Measurements from ENCODE around the gene AP4B1. TPM values are rescaled to one million over a fixed set of nuclear protein-coding genes. Genes with fewer than 3 reads are reported as not detected.

AP4B1 gene
- polyA plus RNA-seq, 1 donor from 2014 or later, result 178 TPM

DNA sequence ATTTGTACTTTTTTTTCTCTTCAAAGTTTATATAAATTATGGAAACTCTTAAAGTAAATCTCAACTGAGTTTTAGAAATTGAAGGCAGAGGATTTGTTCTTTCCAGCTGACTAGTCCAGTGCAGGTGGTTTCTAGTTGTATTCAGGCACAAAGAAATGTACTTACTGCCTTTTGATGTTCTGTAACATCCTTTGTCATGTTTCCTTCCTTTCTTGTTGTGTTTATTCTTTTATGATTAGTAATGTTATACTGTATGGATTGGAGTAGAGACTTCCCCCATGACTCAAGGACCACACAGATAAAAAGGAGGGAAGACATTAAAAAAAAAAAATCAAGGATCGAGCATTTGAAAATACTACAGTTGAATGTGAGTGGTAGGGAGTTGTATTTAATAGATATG is 32.5 kb upstream of the AP4B1 start:
- peaks cover 64% of the 10 kb centered on the region for H3K79me2 ChIP-seq (replicated peaks; ENCODE audit: insufficient read depth, low read length)
- H3K27ac ChIP-seq (ENCODE audit: low read length), result no peak overlapping the region
- H3K4me3 ChIP-seq (ENCODE audit: low read length), result no peak overlapping the region
- TF ChIP-seq MXI1 (conservative IDR thresholded peaks at IDR 0.05; ENCODE audit: poor library complexity, severe bottlenecking) (no peak), EP300 (conservative IDR thresholded peaks at IDR 0.05; ENCODE audit: poor library complexity, severe bottlenecking) (no peak), EZH2 (IDR thresholded peaks at IDR 0.05; ENCODE audit: borderline replicate concordance, insufficient read depth, low read length, poor library complexity, severe bottlenecking) (no peak), TAF1 (IDR thresholded peaks at IDR 0.05; ENCODE audit: low read depth) (no peak), RAD21 (conservative IDR thresholded peaks at IDR 0.05) (no peak), POLR2AphosphoS5 (IDR thresholded peaks at IDR 0.05) (no peak), SMC3 (conservative IDR thresholded peaks at IDR 0.05; ENCODE audit: poor library complexity) (no peak)
- TF ChIP-seq, protein P1, sequence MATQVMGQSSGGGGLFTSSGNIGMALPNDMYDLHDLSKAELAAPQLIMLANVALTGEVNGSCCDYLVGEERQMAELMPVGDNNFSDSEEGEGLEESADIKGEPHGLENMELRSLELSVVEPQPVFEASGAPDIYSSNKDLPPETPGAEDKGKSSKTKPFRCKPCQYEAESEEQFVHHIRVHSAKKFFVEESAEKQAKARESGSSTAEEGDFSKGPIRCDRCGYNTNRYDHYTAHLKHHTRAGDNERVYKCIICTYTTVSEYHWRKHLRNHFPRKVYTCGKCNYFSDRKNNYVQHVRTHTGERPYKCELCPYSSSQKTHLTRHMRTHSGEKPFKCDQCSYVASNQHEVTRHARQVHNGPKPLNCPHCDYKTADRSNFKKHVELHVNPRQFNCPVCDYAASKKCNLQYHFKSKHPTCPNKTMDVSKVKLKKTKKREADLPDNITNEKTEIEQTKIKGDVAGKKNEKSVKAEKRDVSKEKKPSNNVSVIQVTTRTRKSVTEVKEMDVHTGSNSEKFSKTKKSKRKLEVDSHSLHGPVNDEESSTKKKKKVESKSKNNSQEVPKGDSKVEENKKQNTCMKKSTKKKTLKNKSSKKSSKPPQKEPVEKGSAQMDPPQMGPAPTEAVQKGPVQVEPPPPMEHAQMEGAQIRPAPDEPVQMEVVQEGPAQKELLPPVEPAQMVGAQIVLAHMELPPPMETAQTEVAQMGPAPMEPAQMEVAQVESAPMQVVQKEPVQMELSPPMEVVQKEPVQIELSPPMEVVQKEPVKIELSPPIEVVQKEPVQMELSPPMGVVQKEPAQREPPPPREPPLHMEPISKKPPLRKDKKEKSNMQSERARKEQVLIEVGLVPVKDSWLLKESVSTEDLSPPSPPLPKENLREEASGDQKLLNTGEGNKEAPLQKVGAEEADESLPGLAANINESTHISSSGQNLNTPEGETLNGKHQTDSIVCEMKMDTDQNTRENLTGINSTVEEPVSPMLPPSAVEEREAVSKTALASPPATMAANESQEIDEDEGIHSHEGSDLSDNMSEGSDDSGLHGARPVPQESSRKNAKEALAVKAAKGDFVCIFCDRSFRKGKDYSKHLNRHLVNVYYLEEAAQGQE (IDR thresholded peaks at IDR 0.05; ENCODE audit: borderline replicate concordance), result no peak
- TF ChIP-seq, protein P2, sequence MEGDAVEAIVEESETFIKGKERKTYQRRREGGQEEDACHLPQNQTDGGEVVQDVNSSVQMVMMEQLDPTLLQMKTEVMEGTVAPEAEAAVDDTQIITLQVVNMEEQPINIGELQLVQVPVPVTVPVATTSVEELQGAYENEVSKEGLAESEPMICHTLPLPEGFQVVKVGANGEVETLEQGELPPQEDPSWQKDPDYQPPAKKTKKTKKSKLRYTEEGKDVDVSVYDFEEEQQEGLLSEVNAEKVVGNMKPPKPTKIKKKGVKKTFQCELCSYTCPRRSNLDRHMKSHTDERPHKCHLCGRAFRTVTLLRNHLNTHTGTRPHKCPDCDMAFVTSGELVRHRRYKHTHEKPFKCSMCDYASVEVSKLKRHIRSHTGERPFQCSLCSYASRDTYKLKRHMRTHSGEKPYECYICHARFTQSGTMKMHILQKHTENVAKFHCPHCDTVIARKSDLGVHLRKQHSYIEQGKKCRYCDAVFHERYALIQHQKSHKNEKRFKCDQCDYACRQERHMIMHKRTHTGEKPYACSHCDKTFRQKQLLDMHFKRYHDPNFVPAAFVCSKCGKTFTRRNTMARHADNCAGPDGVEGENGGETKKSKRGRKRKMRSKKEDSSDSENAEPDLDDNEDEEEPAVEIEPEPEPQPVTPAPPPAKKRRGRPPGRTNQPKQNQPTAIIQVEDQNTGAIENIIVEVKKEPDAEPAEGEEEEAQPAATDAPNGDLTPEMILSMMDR (IDR thresholded peaks at IDR 0.05; ENCODE audit: poor library complexity, severe bottlenecking), result no peak
- H3K9me2 ChIP-seq (ENCODE audit: insufficient read depth, low read length), result no peaks in the 10 kb centered on the region
- H3K9me3 ChIP-seq (ENCODE audit: low read length), result no peaks in the 10 kb centered on the region
- H3K36me3 ChIP-seq (ENCODE audit: insufficient read depth, low read length), result no peaks in the 10 kb centered on the region
- no peaks in the 10 kb centered on the region for H3K27me3 ChIP-seq (ENCODE audit: insufficient read depth, low read depth, low read length)
- H4K20me1 ChIP-seq (ENCODE audit: insufficient read depth), result no peaks in the 10 kb centered on the region
- no peaks in the 10 kb centered on the region for H3F3A ChIP-seq (ENCODE audit: insufficient read depth, low read length, poor library complexity, severe bottlenecking)
- no peak overlapping the region for H2AFZ ChIP-seq (ENCODE audit: low read depth, low read length)
- no peak overlapping the region for H3K9ac ChIP-seq (ENCODE audit: low read length)
- no peak overlapping the region for H3K4me2 ChIP-seq (ENCODE audit: low read length)

DNA sequence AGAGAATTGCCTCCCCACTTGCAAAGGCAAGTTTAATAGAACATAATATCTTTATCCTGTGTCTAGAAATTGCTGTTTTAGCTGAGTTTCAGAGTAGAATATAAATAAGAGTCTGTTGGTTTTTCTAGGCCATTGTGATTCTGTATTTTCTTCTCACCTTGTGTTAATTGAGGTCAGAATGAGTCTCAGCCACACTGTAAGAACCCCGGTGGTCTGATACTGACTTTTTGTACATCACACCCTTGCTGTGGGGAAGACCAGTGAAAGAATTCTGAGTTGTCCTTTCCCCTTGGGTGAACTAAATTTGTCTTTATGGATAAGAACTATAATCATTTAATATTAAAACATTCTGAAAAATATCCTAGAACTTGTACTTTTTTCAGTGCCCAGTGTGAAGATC is 31.4 kb upstream of the AP4B1 start:
- H3K9me2 ChIP-seq (ENCODE audit: insufficient read depth, low read length), result no peaks in the 10 kb centered on the region
- H3K36me3 ChIP-seq (ENCODE audit: insufficient read depth, low read length), result no peaks in the 10 kb centered on the region
- H3K4me2 ChIP-seq (ENCODE audit: low read length), result no peak overlapping the region
- H3F3A ChIP-seq (ENCODE audit: insufficient read depth, low read length, poor library complexity, severe bottlenecking), result no peaks in the 10 kb centered on the region
- TF ChIP-seq, protein P2 (IDR thresholded peaks at IDR 0.05; ENCODE audit: poor library complexity, severe bottlenecking), result no peak
- TF ChIP-seq MXI1 (conservative IDR thresholded peaks at IDR 0.05; ENCODE audit: poor library complexity, severe bottlenecking), result no peak
- no peak for TF ChIP-seq EZH2 (IDR thresholded peaks at IDR 0.05; ENCODE audit: borderline replicate concordance, insufficient read depth, low read length, poor library complexity, severe bottlenecking)
- no peak for TF ChIP-seq TAF1 (IDR thresholded peaks at IDR 0.05; ENCODE audit: low read depth)
- TF ChIP-seq EP300 (conservative IDR thresholded peaks at IDR 0.05; ENCODE audit: poor library complexity, severe bottlenecking), result no peak
- no peak for TF ChIP-seq SMC3 (conservative IDR thresholded peaks at IDR 0.05; ENCODE audit: poor library complexity)
- TF ChIP-seq RAD21 (conservative IDR thresholded peaks at IDR 0.05), result no peak
- TF ChIP-seq POLR2AphosphoS5 (IDR thresholded peaks at IDR 0.05), result no peak
- TF ChIP-seq, protein P1 (IDR thresholded peaks at IDR 0.05; ENCODE audit: borderline replicate concordance), result no peak
- H3K79me2 ChIP-seq (replicated peaks; ENCODE audit: insufficient read depth, low read length), result peaks cover 76% of the 10 kb centered on the region
- H4K20me1 ChIP-seq (ENCODE audit: insufficient read depth), result no peaks in the 10 kb centered on the region
- no peak overlapping the region for H2AFZ ChIP-seq (ENCODE audit: low read depth, low read length)
- H3K4me3 ChIP-seq (ENCODE audit: low read length), result no peak overlapping the region
- no peaks in the 10 kb centered on the region for H3K27me3 ChIP-seq (ENCODE audit: insufficient read depth, low read depth, low read length)
- H3K9me3 ChIP-seq (ENCODE audit: low read length), result no peaks in the 10 kb centered on the region
- no peak overlapping the region for H3K9ac ChIP-seq (ENCODE audit: low read length)
- H3K27ac ChIP-seq (ENCODE audit: low read length), result no peak overlapping the region

Measured in neural cell (in vitro differentiated cells).